GM21786 (cell line): Measurements from ENCODE around the gene TCEA3.
A peak's percentile ranks its signal among the peaks of the same experiment; 100 is the strongest.

Experiments
- ATAC-seq: cut with Tn5 transposase; IDR thresholded peaks from one replicate; pipeline ENCODE4 v1.9.1; 2021; ENCODE audit not compliant: unreplicated experiment

TCEA3 gene

DNA sequence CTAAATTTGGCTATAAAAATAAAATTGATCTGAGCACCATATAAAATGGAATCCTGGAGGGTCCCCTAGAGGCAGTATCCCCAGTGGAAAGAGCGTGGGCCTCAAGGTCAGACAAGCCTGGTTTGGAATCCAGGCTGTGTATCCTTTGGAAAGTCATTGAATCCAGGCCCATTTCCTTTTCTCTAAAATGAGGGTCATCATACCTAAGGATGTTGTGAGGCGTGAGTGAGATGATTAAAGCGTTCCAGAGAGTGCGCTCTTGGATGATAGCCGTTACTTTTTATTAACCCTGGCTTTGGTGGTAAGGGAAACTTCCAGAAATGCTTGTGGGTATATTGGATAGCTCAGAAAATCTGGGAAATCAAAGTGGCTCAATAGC is 54.2 kb downstream of the TCEA3 start:
- ATAC-seq: no peak

DNA sequence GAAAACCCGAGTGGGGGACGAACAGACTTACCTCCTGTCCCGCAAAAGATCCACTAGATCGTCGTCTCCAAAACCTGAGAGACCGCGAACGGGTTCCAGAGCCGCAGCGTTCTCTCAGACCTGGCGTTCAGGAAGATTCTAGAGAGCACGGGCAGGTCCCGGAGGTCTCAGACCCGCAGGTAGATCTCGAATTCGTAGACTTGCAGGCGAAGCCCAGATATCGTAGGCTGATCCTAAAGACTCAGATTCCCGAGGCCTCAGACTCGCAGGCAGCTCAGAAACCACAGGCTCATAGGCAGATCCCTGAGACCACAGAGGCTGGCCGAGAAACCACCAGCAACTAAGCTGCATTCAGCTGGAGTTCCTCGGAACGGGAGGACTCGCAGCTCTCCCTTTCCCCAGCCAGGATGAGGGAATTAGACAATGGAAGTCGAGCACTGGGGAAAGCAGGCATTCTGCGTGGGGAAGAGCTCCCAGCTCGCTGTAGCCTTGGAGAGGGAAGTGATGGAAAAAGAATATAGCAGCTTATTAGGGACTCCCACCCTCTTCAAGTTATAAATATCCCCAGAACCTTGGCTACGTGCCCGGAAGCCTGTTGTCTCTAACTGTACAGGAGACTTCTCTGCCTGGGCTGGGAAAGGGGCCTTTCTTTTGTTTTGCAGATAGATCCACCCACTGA is 55.1 kb downstream of the TCEA3 start, which contains the start of gene ZNF436:
Gene ZNF436 (minus strand): TSS at position 502 of the 679 bp plus-strand sequence. CDS start 1,831 bp downstream, outside the sequence.
- ATAC-seq: no peak

DNA sequence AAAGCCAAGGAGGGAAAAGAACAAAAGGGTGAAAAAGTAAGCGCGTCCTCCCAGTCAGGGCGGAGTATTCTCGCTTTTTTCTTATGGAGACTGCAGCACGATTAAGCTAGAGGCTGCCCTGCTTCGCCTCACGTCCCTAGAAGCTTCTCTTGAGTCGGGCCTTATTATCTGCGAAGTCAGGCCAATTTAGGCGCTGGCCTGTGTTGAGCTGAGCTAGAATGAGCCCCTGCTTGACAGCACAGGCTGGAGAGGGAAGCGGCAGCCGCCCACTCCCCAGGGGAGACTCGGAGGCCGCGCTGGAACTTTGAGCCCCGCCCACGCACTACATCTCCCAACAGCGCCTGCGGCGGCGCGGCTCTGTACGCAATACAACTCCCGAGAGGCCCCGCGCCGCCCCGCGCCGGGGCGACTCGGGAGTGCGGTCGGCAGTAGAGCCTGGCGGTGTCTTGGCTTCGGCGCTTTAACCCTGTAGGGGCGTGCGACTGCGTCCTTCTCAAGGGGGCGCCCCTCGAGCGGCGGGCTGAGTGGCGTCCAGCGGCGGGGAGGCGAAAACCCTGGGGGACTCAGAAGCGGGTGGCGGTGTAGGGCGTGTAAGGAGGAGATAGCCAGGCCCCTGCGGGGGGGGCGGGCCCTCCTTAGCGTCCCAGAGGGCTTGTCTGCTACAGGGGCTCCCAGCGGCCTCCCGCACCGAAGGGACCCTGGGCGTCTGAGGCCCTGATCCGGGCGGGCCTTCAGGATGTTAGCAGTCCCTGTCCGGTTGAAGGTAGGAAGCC is 55.8 kb downstream of the TCEA3 start:
- ATAC-seq: peak; percentile 70

DNA sequence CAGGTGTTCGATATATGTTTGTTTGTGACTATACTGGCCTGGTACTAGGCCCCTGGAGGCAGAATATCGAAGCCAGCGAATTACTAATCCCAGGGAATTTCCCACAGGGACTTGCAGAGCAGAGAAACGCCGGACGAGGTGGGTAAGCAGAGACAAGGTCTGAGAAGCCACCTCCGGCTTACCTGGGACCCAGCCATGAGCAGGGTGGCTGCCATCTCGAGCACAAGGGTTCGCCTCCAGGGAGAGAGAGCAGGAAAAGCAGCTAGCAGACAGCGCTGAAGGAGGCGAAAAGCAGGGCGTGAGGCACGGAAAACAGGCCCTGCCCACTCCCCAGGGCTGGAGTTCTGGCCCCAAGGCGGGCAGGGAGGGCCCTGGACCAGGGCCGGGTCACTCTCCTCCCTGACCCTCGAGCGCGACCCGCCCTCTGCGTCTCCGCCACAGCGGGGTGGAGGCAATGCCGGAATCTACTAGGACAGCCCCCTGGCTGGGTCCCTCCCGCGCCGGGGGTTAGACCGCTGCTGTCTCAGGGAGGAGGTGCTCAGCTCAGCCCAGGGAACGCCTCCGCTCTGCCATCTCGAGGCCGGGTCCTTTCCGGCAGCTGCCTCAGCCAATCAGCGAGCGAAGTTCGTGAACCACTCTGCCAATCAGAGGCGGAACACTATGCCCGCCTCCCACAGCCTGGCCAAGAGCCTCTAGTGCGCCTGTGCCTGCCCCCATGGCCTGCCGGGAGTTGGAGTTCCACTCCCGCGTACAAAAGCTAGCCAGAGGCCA is 56.6 kb downstream of the TCEA3 start:
- ATAC-seq: peak; percentile 87

DNA sequence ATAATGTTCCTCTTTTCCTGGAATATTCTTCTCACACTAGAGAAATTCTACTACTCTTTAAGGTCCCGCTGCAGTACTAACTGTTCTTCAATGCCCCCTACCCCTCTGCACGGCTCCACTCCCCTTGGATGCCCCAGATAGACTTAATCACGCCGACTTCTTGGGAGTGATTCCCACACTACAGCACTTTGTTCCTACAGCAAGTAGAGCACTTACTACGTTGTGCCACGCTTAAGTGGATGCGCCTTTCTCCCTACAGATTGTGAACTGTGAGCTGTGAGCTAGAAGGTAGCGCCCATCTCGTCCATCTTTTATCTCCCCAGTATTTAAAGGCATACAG is 57.1 kb downstream of the TCEA3 start:
- ATAC-seq: no peak

DNA sequence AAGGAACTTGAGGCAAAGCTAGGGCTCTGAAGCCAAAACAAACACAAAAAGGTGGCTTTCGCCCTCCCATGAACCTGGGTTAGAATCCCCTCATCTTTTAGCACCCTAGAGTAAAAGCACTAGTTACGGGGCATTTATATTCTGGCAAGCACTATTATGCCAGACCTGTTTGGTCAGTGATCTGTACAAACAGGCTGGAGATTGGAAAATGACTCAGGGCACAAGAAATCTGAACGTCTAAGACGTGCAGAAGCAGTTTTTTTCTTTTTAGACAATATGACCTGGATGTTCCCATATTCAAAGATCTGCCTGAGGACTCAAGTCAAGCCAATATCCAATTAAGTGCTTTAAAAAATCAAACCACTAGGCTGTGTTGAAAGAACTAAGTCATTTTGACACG is 58.0 kb downstream of the TCEA3 start:
- ATAC-seq: no peak

DNA sequence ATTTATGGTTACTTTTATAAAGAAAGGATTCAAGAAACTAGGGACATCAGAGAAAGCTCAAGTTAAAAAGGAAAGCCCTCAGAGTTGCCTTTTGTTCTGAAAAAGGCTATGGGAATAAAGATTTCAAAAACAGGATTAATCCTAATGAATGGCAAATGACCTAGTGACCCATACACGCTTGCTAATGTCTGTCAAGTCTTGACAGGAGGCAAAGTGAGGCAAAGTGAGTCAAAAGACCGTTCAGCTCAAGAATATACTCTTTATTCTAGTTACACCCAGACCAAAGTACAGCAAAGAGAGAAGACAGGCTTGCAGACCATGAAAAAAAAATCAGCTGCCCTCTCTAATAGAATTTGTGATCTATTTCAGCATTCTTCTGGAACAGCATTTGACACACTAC is 58.4 kb downstream of the TCEA3 start:
- no peak for ATAC-seq

DNA sequence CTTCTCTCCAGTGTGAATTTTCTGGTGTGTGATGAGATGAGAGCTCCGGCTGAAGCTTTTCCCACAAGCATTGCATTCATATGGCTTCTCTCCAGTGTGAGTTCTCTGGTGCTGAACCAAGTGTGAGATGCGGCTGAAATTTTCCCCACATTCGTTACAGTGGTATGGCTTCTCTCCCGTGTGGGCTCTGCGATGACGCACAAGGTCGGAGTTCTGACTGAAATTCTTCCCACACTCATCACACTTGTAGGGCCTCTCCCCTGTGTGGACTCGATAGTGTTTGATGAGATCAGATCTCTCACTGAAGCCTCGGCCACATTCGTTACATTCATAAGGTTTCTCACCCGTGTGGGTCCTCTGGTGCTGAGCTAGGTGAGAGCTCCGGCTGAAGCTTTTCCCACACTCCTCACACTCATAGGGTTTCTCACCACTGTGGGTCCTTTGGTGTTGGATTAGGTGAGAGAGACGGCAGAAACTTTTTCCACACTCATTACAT is 62.3 kb downstream of the TCEA3 start:
- ATAC-seq: no peak

DNA sequence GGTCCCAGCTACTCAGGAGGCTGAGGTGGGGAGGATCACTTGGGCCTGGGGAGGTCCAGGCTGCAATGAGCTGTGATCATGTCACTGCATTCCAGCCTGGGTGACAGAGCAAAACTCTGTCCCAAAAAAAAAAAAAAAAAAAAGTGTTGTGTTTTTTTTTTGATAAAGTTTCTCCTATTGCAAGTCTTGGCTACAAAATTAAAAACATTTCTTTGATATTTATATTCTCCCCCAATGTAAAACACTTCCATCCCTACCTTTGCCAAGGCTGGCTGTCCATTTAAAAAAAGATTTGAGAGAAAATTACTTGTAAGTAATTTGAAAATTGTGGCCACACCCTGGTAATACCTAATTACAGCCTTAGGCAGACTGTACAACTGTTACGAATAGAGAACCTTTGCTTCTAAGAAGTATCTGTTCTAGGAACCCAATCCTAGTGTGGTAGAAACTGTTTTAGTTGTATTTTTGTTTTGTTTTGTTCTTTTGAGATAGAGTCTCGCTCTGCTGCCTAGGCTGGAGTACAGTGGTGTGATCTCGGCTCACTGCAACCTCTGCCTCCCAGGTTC is 66.2 kb downstream of the TCEA3 start:
- no peak for ATAC-seq

DNA sequence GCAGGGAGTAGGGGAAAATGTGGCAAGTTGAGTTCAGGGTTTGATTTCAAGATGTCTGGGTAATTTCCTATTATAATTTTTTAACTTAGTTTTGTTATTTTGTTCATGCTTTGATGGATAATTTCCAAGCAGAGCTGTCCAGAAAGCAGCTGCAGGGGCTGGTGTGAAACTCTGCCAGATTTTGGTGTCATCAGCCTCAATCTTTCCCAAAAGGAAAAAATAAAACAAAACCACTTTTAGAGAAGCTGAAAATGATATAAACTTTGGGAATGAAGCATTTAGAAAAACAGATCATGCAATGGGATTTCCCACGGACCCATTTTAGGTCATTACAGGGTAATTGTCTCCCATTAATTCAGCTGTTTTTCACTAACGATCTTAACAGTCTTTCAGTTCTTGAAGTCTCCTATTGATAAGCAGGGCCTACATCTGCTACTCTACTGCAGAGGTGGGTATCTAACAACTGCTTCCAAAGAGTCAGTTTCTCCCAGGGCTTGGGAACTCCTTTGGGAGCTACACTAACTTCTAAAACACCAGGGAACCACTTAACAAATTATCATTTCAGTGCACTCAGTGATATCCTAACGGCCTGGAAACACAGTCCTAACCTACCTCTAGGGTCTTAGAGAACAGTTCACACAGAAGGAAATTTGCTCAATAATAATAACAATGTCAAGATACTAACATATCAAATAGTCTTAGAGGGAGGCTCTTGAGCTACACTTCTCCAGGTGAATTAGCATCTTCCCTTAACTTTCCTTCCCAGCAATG is 67.2 kb downstream of the TCEA3 start:
- ATAC-seq: no peak

DNA sequence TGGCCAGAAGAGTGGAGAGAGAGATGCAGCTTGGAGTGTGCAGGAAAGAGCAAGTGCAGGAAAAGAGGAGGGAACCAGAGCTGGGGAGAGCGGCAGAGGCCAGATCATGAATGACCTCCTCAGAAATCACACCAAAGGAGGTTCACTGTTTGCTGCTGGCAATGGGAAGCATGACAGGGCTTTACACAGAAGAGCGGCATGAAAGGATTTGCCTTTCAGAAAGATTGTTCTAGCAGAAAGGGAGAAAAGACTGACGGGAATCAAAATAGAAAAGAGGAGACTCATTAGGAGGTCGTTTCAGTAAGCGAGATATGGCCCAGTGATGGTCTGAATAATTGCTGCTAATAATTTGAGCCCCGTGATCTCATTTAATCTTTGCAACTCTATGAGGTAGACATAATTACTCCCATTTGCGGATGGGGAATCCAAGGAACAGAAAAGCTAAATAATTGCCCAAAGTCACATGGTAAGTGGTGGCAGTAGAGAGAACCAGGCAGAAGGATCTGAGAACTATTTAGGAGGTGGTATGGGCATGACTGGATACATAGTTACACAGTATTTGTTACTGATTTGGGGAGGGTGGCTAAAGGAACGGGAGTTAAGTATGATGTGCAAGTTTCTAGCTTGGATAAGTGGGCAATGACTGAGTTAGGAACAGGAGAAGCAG is 67.9 kb downstream of the TCEA3 start:
- no peak for ATAC-seq

DNA sequence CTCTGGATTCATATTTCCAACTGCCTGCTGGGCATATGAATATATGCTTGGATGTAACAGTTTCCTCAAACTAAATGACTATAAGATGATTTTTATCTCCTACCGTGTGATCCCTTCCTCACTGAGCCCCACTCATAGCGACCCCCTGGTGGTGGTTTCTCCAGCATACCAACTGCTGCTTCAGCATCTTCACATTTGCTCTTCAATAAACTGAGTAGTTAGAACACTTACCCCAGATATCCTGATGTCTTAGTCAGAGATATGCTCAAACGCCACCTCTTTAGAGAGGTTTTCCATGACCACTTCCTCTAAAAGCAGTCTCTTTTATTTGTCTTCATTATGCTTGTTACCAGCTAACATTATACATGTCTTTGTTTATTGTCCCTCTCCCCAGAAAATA is 70.3 kb downstream of the TCEA3 start:
- no peak for ATAC-seq

DNA sequence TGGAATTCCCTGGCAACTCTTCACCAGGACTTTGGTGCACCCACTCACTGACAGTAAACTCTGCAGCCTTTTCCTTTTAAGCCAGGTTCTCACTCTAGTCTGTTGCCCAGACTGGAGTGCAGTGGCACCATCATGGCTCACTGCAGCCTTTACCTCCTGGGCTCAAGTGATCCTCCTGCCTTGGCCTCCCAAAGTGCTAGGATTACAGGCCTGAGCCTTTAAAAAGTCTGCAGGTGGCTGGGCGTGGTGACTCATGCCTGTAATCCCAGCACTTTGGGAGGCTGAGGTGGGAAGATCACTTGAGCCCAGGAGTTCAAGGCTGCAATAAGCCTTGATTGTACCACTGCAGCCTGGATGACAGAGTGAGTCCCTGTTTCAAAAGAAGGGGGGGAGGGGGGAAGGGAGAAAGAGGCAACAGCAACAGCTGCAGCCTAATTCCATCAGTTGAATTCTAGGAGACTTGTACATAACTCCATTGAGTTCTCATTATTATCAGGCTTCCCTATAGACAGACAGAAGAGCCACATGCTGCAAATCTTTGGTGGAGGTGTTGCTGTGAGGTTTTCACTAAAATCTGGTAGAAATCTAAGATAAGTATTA is 72.4 kb downstream of the TCEA3 start:
- no peak for ATAC-seq

DNA sequence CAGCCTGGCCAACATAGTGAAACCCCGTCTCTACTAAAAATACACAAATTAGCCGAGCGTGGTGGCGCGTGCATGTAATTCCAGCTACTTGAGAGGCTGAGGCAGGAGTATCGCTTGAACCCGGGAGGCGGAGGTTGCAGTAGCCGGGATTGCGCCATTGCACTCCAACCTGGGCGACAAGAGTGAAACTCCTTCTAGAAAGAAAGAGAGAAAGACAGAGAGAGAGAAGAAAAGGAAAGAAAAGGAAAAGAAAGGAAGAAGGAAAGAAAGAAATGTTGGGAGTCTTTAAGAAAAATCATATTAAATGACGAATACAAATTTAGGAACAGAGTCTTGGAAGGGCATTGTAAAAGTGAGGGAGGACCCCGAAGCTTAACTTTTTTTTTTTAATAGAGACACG is 78.6 kb downstream of the TCEA3 start:
- ATAC-seq: no peak

DNA sequence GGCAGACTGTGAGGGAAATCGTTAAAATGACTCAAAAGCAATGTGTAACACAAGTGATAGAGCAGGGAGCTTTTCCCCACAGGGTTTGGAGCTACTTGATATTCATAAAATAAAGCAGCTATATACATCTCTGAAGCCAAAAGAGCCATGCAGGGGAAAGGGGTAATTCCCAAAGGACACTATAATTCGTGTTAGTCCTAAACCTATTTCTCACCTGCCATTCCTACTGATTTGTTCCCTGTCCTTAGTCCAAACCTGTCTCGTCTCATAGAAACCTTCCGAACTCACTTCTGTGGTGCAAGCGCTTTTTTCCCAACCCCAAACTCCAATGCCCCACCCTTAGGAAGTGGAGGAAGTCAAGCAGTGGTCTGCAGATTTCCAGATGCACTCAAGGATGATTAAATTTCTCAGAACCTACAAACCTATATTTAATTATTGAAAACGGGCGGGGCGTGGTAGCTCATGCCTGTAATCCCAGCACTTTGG is 79.5 kb downstream of the TCEA3 start:
- no peak for ATAC-seq

DNA sequence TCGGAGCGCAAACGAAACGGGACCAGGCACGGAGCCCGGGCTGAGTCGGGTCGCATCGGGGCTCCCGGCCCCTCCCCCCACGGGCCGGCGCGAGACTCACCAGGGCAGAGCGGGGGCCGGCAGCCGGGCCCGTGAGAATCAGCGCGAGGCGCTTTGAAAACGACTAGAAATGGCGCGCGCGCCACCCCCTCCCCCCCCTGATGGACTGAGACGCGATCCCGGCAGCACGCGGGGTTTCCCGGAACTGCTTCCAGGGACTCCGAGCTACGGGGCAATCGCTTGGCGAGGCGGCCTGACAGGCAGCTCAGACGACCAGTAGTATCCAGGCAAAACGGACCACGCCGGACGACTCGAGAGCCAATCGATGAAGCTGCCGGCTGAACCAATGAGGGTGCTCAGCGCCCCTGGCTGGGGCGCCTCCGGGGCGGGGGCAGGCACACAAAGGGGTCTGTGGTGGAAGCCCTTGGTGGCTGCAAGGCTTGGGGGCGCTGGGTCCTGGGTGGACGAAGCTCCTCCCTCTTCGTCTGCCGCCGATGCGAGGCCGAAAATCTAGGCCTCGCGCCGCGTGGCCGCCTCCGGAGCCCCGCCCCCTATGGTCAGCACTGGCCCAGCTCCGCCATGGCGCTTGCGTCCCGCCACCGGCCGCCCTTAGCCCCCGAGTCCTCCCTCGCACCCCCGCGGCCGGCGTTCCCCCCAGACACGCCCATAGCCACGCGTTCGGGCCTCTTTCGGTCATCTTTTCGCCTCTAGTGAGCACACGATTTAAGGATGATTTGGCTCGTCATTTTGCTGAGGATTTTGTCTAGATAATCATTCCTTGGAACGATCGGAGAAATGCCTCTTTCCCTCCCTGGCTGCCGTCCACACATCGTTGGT is 80.2 kb downstream of the TCEA3 start, which contains the start of gene HNRNPR:
Gene HNRNPR (minus strand): TSS at position 174 of the 876 bp plus-strand sequence. CDS start 3,276 bp downstream, outside the sequence.
- ATAC-seq: peak; percentile 91

DNA sequence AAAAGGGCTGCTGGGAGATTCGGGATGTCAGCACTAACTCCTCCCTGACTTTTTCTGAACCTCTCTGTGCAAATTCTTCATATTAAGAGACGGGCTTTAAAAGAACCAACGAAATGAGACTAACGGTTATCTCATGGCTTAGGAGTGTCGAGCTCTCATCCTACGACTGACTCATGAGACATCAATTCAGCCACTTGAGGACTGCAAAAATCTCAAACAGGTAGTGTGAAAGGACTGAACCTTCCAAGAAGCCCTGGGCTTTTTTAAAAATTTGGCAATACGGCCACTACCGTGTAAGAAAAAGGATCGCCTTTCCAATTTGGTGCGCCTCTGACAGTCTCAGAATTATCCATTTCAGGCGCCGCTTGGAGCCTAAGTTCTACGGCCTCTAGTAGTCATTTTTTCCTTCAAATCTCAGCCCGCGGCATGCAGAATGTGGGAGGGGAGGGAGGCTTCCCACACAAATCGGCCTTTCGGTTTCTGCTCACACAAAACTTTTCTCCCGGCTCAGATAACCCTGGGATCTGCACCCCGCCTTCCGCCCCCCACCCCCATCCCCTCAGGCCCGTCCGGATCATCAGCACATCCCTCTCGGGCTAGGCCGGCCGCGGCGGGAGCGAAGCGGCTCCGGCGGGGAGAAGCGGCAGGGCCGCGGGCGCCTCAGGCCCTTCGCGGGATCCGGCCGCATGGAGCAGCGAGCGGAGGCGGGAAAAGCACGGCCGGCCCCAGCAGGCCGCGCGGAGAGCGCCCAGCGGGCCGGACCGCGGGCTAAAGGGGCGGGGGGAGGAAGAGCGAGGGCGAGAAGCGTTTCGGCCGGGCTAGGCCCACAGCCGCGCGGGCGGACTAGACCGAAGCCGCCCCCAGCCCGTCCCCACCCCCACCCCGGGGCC is 81.1 kb downstream of the TCEA3 start:
- ATAC-seq: peak; percentile 14
